ENCODE data around the gene PRSS48.

GRCh38 chr4:151340751-151341385, 63.9 kb downstream of the PRSS48 start:
- TF ChIP-seq, protein P1, sequence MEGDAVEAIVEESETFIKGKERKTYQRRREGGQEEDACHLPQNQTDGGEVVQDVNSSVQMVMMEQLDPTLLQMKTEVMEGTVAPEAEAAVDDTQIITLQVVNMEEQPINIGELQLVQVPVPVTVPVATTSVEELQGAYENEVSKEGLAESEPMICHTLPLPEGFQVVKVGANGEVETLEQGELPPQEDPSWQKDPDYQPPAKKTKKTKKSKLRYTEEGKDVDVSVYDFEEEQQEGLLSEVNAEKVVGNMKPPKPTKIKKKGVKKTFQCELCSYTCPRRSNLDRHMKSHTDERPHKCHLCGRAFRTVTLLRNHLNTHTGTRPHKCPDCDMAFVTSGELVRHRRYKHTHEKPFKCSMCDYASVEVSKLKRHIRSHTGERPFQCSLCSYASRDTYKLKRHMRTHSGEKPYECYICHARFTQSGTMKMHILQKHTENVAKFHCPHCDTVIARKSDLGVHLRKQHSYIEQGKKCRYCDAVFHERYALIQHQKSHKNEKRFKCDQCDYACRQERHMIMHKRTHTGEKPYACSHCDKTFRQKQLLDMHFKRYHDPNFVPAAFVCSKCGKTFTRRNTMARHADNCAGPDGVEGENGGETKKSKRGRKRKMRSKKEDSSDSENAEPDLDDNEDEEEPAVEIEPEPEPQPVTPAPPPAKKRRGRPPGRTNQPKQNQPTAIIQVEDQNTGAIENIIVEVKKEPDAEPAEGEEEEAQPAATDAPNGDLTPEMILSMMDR (IDR thresholded peaks at IDR 0.05; ENCODE audit: insufficient read depth, low read depth, low read length): no peak
- no peak for TF ChIP-seq EZH2 (IDR thresholded peaks at IDR 0.05; ENCODE audit: insufficient read depth, low read length)
